CD4-positive, alpha-beta T cell (primary cell): ENCODE results near the gene DDX11. TPM values are rescaled to one million over a fixed set of nuclear protein-coding genes. Genes with fewer than 3 reads are reported as not detected.
"Not testable (repeated sequence)": the region's sequence is repeated elsewhere in the genome, so short reads cannot be mapped to it uniquely, and the experiment has no call there.

Experiments
- ATAC-seq: fragments of 200-7000 bp; cut with Tn5 transposase; one replicate; pipeline ENCODE4 v1.10.0; 2022; ENCODE audit warnings: mild to moderate bottlenecking; ENCODE audit not compliant: poor library complexity
- CTCF ChIA-PET: fragments of 350-600 bp; sonication (Branson Sonifier 250); formaldehyde crosslinking; loops from one replicate; lab custom pipeline; 2021; ENCODE audit warnings: antibody characterized with exemption, inconsistent platforms; lab: Charles Lee
- POLR2A ChIA-PET: fragments of 350-600 bp; sonication (Branson Sonifier 250); formaldehyde crosslinking; loops from one replicate; lab custom pipeline; 2021; ENCODE audit warnings: antibody characterized with exemption, inconsistent platforms; lab: Charles Lee
- DNase-seq, 14 experiments: peaks; one replicate each; pipeline ENCODE4 v3.0.0-alpha.2; 2013 to 2020; ENCODE audit warnings: mixed read lengths in 2 of 14
- H3K27ac ChIP-seq, 2 donors: one replicate each; pipeline versions ENCODE4 v1.5.1 to v1.7.0; 2013; ENCODE audit warnings: low read length in 2 of 2, low read depth in 1 of 2, mild to moderate bottlenecking in 1 of 2
- H3K27me3 ChIP-seq, 2 experiments: 1 replicate in 1 of 2; 2 replicates in 1 of 2; pipeline versions ENCODE4 v1.6.1 to v1.7.0; 2013; ENCODE audit warnings: low read length in 2 of 2, control low read depth in 1 of 2, mild to moderate bottlenecking in 1 of 2, moderate library complexity in 1 of 2; ENCODE audit not compliant: insufficient read depth in 2 of 2, control insufficient read depth in 1 of 2
- H3K36me3 ChIP-seq: one replicate; pipeline ENCODE4 v1.6.1; 2013; ENCODE audit warnings: low read length, control low read depth; ENCODE audit not compliant: insufficient read depth
- H3K4me1 ChIP-seq: one replicate; pipeline ENCODE4 v1.6.1; 2013; ENCODE audit warnings: low read length, control low read depth; ENCODE audit not compliant: insufficient read depth
- H3K4me3 ChIP-seq: one replicate; pipeline ENCODE4 v1.5.1; 2013; ENCODE audit warnings: mild to moderate bottlenecking, low read length, moderate library complexity
- H3K9me3 ChIP-seq, 2 experiments: 1 replicate in 1 of 2; 2 replicates in 1 of 2; pipeline versions ENCODE4 v1.6.1 to v1.7.0; 2013; ENCODE audit warnings: low read length in 2 of 2, mild to moderate bottlenecking in 2 of 2, control low read depth in 1 of 2, moderate library complexity in 1 of 2; ENCODE audit not compliant: control insufficient read depth in 1 of 2, insufficient read depth in 1 of 2
- H3K27ac Mint-ChIP-seq: one replicate; pipeline ENCODE4 v1.8.0; 2020; ENCODE audit warnings: mixed read lengths
- H3K27me3 Mint-ChIP-seq: one replicate; pipeline ENCODE4 v1.8.0; 2021; ENCODE audit warnings: mixed read lengths
- H3K36me3 Mint-ChIP-seq: one replicate; pipeline ENCODE4 v1.8.0; 2021; ENCODE audit warnings: low read depth, mixed read lengths
- H3K4me1 Mint-ChIP-seq: one replicate; pipeline ENCODE4 v1.8.0; 2021; ENCODE audit warnings: low read depth, mixed read lengths
- H3K4me3 Mint-ChIP-seq: one replicate; pipeline ENCODE4 v1.8.0; 2020; ENCODE audit warnings: mild to moderate bottlenecking, mixed read lengths
- H3K9me3 Mint-ChIP-seq: one replicate; pipeline ENCODE4 v1.8.0; 2020; ENCODE audit warnings: mixed read lengths
- intact Hi-C, 2 experiments: fragments of 100-400 bp; cut with DNase I in 1 of 2; cut with micrococcal nuclease in 1 of 2; formaldehyde crosslinking; loops; one replicate each; pipeline versions ENCODE4 v1.15.1 to v1.9.0; 2023 to 2025; cut with DNase I, micrococcal nuclease
- total RNA-seq, 174 experiments: library from RNA in 2 of 174; stranded (reverse) in 2 of 174; gene quantifications; one replicate each; pipeline ENCODE4 v1.2.3 and lab custom pipeline; 2021 to 2026

DDX11 gene
- total RNA-seq, 2 experiments from 2014 or later = 61.9 to 63.8 TPM

DNA sequence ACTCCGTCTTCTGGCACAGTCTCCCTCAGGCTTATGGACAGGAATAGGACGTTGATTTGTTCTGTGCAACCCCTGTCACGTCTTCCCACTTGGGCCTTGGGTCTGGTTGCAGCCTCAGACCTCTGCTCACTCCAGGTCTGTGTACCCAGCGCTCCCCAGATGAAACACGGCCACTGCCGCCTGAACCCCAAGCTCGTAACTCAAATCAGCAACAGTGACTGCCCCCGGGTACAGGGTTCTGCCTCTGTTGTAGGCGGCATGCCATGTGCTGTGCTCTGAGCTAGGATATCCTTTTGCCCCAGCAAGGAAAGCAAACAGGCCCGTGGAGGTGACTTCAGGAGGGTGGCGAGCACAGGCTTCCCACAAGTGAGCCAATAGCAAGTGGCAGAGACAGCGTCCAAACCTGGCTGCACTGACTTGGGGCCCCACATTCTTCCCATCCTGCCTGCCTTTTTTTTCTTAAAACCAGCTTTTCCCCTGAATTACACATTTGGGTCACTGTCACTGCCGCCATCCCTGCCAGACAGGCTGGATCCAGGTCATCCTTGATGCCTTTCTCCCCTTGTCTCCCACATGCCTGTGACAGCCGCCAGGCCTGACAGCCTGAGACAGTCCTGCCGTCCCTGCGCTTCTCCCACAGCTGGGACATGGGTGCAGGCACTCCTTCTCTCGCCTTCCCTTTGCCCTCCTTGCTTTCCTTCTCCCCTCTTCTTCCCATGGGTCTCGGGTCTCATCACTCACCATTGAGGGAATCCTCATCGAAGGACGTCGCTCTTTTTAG is 21.6 kb downstream of the DDX11 start:
- H3K27ac Mint-ChIP-seq, CTCF ChIA-PET, H3K9me3 ChIP-seq, H3K4me3 ChIP-seq, H3K9me3 Mint-ChIP-seq, H3K27ac ChIP-seq, DNase-seq, POLR2A ChIA-PET, ATAC-seq, H3K27me3 Mint-ChIP-seq, H3K4me3 Mint-ChIP-seq, H3K4me1 Mint-ChIP-seq, H3K36me3 ChIP-seq, H3K4me1 ChIP-seq, H3K27me3 ChIP-seq, intact Hi-C loops: not testable (repeated sequence)
- peaks cover 39% of the 10 kb centered on the region for H3K36me3 Mint-ChIP-seq

DNA sequence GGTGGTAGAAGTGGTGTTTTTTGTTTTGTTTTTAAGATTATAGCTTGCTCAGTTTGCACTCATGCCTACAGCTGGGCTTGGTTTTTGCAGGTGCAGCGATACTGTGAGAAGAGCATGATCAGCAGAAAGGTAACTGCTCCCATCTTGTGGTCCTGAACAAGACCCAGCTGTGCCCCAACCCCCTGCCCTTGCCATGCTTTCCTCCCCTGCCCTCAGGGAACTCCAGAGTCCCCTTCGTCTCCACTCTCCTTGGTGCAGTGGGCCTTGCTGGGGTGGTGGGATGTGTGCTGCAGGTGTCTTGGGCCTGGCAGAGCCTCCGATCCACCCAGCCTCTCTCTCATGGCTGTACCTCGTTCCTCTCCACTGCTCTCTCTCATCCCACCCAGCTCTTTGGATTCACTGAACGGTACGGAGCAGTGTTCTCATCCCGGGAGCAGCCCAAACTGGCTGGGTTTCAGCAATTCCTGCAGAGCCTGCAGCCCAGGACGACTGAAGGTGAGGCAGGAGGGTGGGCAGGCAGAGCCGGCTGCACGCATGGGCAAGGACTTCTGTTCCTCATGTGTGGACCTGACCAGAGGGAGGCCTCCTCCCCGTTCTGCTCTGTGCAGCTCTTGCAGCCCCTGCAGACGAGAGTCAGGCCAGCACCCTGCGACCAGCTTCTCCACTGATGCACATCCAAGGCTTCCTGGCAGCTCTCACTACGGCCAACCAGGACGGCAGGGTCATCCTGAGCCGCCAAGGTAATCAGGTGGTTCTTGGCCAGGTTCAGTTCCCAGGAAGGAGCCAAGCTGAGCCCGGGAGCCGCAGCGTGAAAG is 22.8 kb downstream of the DDX11 start:
- H3K27me3 ChIP-seq, H3K4me3 Mint-ChIP-seq, H3K9me3 Mint-ChIP-seq, H3K27me3 Mint-ChIP-seq, H3K4me1 ChIP-seq, POLR2A ChIA-PET, intact Hi-C loops, H3K36me3 ChIP-seq, H3K27ac Mint-ChIP-seq, DNase-seq, H3K9me3 ChIP-seq, CTCF ChIA-PET, H3K4me3 ChIP-seq, H3K27ac ChIP-seq, H3K4me1 Mint-ChIP-seq, ATAC-seq: not testable (repeated sequence)
- peaks cover 47% of the 10 kb centered on the region for H3K36me3 Mint-ChIP-seq

DNA sequence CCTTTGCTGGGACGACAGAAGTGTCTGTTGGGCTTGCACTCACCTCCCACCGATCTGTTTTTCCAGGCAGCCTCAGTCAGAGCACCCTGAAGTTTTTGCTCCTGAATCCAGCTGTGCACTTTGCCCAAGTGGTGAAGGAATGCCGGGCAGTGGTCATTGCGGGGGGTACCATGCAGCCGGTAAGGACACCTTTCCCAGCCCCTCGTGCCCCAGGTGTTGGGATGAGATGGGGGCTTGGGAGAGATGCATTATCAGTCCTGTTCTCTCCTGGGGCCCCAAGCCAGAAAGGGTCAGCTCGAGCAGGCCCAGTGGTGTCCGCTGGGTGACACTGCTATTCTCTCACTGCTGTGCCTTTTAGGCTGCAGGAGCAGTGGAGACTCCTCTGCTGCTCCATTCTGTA is 24.2 kb downstream of the DDX11 start:
- DNase-seq, H3K9me3 ChIP-seq, H3K27ac Mint-ChIP-seq, H3K27me3 ChIP-seq, ATAC-seq, H3K9me3 Mint-ChIP-seq, CTCF ChIA-PET, H3K4me1 ChIP-seq, H3K27ac ChIP-seq, H3K4me3 Mint-ChIP-seq, H3K4me3 ChIP-seq, POLR2A ChIA-PET, intact Hi-C loops, H3K27me3 Mint-ChIP-seq, H3K4me1 Mint-ChIP-seq: not testable (repeated sequence)
- peaks cover 46% of the 10 kb centered on the region for H3K36me3 Mint-ChIP-seq
- peaks cover 10% of the 10 kb centered on the region for H3K36me3 ChIP-seq

DNA sequence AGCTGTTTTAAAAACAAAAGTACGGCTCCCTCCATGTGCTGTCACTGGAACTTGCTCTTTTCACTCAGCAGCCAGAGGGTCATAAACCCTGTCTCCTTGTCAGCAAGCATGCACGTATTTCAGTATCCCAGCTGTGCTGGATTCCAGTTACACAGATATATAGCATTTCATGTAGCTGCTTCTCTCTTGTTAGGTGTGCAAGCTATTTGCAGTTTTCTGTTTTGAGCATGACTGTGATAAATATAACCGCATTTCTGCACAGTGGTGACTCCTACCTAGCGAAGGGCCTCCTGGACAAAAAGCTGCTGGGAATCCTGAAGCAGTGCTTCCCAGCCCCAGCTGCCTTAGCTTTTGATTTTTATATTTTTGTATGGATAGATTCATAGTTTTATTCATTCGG is 24.7 kb downstream of the DDX11 start:
- POLR2A ChIA-PET, ATAC-seq, H3K4me1 ChIP-seq, H3K27me3 Mint-ChIP-seq, H3K27ac ChIP-seq, H3K9me3 Mint-ChIP-seq, H3K27me3 ChIP-seq, H3K9me3 ChIP-seq, H3K4me1 Mint-ChIP-seq, H3K4me3 ChIP-seq, H3K27ac Mint-ChIP-seq, H3K4me3 Mint-ChIP-seq, intact Hi-C loops, CTCF ChIA-PET, DNase-seq: not testable (repeated sequence)
- H3K36me3 ChIP-seq = peaks cover 10% of the 10 kb centered on the region
- H3K36me3 Mint-ChIP-seq = peaks cover 46% of the 10 kb centered on the region

DNA sequence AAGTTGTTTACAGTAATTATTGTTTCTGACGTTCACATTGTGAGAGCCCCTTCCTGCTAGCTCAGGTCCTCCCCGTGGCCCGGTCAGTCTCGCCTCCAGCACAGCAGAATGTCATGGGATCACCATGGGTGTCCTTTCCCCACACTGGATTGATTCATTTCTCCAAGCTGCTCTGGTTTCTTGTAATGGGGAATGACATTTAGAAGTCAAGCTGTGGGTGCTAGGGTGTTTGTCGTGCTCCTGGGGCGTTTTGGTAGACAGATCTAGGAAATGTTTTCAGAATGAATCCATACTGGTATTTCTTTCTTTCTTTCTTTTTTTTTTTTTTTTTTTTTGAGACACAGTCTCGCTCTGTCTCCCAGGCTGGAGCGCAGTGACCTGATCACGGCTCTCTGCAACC is 25.1 kb downstream of the DDX11 start:
- H3K4me3 ChIP-seq, H3K27ac ChIP-seq, H3K27ac Mint-ChIP-seq, H3K27me3 ChIP-seq, DNase-seq, H3K4me3 Mint-ChIP-seq, ATAC-seq, H3K4me1 Mint-ChIP-seq, H3K9me3 Mint-ChIP-seq, intact Hi-C loops, H3K9me3 ChIP-seq, H3K4me1 ChIP-seq, POLR2A ChIA-PET, H3K27me3 Mint-ChIP-seq, CTCF ChIA-PET: not testable (repeated sequence)
- H3K36me3 ChIP-seq = peaks cover 10% of the 10 kb centered on the region
- H3K36me3 Mint-ChIP-seq = peaks cover 46% of the 10 kb centered on the region

DNA sequence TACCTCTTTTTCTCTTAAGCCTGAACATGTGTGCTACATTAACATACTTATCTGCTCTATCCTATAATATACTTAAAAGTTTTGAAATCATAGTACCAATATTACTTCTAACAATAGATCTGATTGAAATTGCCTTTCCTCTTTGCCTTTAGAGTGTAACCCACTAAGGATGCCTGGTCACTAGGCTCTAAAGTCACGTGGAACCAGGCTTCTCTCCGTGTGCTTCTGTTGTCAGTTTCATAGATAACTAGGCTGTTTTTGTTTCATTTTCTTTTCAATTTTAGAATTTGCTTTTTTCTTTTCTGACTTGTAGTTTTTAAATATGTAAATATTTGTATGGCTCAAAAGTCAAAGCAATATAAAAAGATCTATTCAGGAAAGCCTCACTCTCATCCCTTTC is 25.8 kb downstream of the DDX11 start:
- ATAC-seq, H3K9me3 ChIP-seq, POLR2A ChIA-PET, H3K4me3 Mint-ChIP-seq, H3K4me1 Mint-ChIP-seq, H3K4me1 ChIP-seq, H3K27ac ChIP-seq, H3K4me3 ChIP-seq, H3K27me3 Mint-ChIP-seq, CTCF ChIA-PET, H3K9me3 Mint-ChIP-seq, DNase-seq, H3K27me3 ChIP-seq, H3K27ac Mint-ChIP-seq, intact Hi-C loops: not testable (repeated sequence)
- peaks cover 49% of the 10 kb centered on the region for H3K36me3 Mint-ChIP-seq
- peaks cover 10% of the 10 kb centered on the region for H3K36me3 ChIP-seq
